ENCODE data around the gene RNF146. TPM values are rescaled to one million over a fixed set of nuclear protein-coding genes. Genes with fewer than 3 reads are reported as not detected.
A peak's percentile ranks its signal among the peaks of the same experiment; 100 is the strongest.

RNF146 gene
- total and polyA plus RNA-seq, 9 of the 15 experiments (the other 6 are each of a cell fraction or from before 2014, with no cell fraction given): 8.4 to 30.5 (median 17.5) TPM

DNA sequence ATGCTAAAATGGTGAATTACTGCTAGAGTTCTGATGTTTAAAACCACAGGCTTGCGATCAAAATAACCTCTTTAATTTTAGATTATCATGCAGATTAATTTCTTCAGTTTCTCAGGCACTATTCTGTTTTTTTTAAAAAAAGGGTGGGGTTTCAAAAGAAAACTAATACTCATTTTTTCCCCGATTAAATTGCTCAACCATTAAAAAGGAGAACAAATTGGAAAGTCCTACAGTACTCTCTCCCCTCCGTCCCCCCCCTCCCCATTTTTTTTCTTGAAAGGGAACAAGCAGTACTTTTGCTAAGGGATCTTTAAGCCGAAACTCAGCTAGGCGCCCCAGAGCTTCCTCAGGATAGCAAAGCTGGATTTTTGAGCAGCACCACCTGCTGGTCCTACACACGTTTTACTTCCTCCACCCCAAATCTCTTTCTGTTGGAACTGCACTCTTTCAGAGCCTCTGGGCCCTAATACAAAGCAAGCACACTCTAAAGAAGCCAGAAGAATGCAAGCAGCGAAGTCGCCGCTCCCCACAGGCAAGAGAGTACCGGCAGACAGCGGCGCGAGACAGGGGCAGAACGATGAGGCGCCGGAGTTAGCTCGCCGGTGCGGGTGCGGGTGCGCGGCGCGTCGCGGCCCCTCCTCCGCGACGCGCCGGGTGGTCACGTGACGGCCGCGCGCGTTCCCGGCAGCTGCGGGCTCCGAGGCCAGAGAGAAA is at the start of gene RNF146 (continued):
- TF ChIP-seq NFATC3 (IDR thresholded peaks at IDR 0.05) (no peak), IRF2 (CRISPR knock-in tag; IDR thresholded peaks at IDR 0.05) (no peak), MTA1 (IDR thresholded peaks at IDR 0.05; ENCODE audit: borderline replicate concordance) (no peak), SMARCA4 (IDR thresholded peaks at IDR 0.05) (no peak), BRF1 (IDR thresholded peaks at IDR 0.05; ENCODE audit: borderline replicate concordance, extremely low read depth, insufficient read length) (no peak), HDAC1 (IDR thresholded peaks at IDR 0.05) (no peak), DIDO1 (tag; IDR thresholded peaks at IDR 0.05; ENCODE audit: low read depth) (no peak), SMARCE1 (IDR thresholded peaks at IDR 0.05) (peak; percentile 46; the same call in 1 of the 2 replicates), ATF7 (IDR thresholded peaks at IDR 0.05) (peak; percentile 61), TFAM (CRISPR knock-in tag; conservative IDR thresholded peaks at IDR 0.05) (no peak), ZBTB1 (CRISPR knock-in tag; IDR thresholded peaks at IDR 0.05; ENCODE audit: borderline replicate concordance, low read depth) (no peak), FIP1L1 (IDR thresholded peaks at IDR 0.05; ENCODE audit: low read depth, low read length, poor library complexity, severe bottlenecking) (peak; percentile 58), BRCA1 (IDR thresholded peaks at IDR 0.05) (no peak), BRCA1 (CRISPR knock-in tag; IDR thresholded peaks at IDR 0.05) (no peak), ZNF445 (CRISPR knock-in tag; IDR thresholded peaks at IDR 0.05; ENCODE audit: low read depth) (no peak)
- TF ChIP-seq, protein P1, sequence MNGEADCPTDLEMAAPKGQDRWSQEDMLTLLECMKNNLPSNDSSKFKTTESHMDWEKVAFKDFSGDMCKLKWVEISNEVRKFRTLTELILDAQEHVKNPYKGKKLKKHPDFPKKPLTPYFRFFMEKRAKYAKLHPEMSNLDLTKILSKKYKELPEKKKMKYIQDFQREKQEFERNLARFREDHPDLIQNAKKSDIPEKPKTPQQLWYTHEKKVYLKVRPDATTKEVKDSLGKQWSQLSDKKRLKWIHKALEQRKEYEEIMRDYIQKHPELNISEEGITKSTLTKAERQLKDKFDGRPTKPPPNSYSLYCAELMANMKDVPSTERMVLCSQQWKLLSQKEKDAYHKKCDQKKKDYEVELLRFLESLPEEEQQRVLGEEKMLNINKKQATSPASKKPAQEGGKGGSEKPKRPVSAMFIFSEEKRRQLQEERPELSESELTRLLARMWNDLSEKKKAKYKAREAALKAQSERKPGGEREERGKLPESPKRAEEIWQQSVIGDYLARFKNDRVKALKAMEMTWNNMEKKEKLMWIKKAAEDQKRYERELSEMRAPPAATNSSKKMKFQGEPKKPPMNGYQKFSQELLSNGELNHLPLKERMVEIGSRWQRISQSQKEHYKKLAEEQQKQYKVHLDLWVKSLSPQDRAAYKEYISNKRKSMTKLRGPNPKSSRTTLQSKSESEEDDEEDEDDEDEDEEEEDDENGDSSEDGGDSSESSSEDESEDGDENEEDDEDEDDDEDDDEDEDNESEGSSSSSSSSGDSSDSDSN (IDR thresholded peaks at IDR 0.05; ENCODE audit: borderline replicate concordance in 1 of 2, low read depth in 2 of 2, low read length in 2 of 2): no peak
- TF ChIP-seq, protein P2, sequence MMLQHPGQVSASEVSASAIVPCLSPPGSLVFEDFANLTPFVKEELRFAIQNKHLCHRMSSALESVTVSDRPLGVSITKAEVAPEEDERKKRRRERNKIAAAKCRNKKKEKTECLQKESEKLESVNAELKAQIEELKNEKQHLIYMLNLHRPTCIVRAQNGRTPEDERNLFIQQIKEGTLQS (IDR thresholded peaks at IDR 0.05): no peak
- TF ChIP-seq, protein P2 (CRISPR knock-in tag; conservative IDR thresholded peaks at IDR 0.05): no peak
- TF ChIP-seq, protein P3, sequence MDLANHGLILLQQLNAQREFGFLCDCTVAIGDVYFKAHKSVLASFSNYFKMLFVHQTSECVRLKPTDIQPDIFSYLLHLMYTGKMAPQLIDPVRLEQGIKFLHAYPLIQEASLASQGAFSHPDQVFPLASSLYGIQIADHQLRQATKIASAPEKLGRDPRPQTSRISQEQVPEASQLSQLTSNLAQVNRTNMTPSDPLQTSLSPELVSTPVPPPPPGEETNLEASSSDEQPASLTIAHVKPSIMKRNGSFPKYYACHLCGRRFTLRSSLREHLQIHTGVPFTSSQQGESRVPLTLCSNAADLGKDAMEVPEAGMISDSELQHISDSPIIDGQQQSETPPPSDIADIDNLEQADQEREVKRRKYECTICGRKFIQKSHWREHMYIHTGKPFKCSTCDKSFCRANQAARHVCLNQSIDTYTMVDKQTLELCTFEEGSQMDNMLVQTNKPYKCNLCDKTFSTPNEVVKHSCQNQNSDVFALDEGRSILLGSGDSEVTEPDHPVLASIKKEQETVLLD (IDR thresholded peaks at IDR 0.05): no peak; the same call in 1 of the 2 replicates
- TF ChIP-seq, protein P4, sequence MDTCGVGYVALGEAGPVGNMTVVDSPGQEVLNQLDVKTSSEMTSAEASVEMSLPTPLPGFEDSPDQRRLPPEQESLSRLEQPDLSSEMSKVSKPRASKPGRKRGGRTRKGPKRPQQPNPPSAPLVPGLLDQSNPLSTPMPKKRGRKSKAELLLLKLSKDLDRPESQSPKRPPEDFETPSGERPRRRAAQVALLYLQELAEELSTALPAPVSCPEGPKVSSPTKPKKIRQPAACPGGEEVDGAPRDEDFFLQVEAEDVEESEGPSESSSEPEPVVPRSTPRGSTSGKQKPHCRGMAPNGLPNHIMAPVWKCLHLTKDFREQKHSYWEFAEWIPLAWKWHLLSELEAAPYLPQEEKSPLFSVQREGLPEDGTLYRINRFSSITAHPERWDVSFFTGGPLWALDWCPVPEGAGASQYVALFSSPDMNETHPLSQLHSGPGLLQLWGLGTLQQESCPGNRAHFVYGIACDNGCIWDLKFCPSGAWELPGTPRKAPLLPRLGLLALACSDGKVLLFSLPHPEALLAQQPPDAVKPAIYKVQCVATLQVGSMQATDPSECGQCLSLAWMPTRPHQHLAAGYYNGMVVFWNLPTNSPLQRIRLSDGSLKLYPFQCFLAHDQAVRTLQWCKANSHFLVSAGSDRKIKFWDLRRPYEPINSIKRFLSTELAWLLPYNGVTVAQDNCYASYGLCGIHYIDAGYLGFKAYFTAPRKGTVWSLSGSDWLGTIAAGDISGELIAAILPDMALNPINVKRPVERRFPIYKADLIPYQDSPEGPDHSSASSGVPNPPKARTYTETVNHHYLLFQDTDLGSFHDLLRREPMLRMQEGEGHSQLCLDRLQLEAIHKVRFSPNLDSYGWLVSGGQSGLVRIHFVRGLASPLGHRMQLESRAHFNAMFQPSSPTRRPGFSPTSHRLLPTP (IDR thresholded peaks at IDR 0.05; ENCODE audit: borderline replicate concordance, extremely low read depth, insufficient read length): peak; percentile 35
